Mucosa of descending colon (tissue), 3 donors: Measurements from ENCODE around the gene C4A. TPM values are rescaled to one million over a fixed set of nuclear protein-coding genes. Genes with fewer than 3 reads are reported as not detected.

ENCODE experiments used
- ATAC-seq: fragments of 200-7000 bp; cut with Tn5 transposase; one replicate; pipeline ENCODE4 v1.9.1; 2020; ENCODE audit warnings: mild to moderate bottlenecking, moderate library complexity
- DNase-seq, 3 donors: peaks; one replicate each; pipeline ENCODE4 v3.0.0-alpha.2; 2020
- H3K36me3 ChIP-seq: fragments of 200-600 bp; one replicate; pipeline ENCODE4 v1.8.0; 2021; ENCODE audit warnings: low read depth, mild to moderate bottlenecking
- H3K4me1 ChIP-seq: fragments of 200-600 bp; one replicate; pipeline ENCODE4 v1.8.0; 2021; ENCODE audit warnings: low read depth, mild to moderate bottlenecking
- H3K4me3 ChIP-seq: fragments of 200-600 bp; one replicate; pipeline ENCODE4 v1.8.0; 2021; ENCODE audit warnings: mild to moderate bottlenecking
- H3K9me3 ChIP-seq: fragments of 200-600 bp; one replicate; pipeline ENCODE4 v1.8.0; 2021; ENCODE audit warnings: mild to moderate bottlenecking
- intact Hi-C, 2 donors: fragments of 100-400 bp; cut with DNase I in 1 of 2; cut with micrococcal nuclease in 1 of 2; formaldehyde crosslinking; loops; one replicate each; pipeline versions ENCODE4 v1.11.0 to v1.11.1; 2022; cut with DNase I, micrococcal nuclease
- total RNA-seq, 3 donors: library from RNA; stranded (reverse); fragmentation: NEBNext Ultra II Directional in 2 of 3; extraction: Animal tissue kit (Norgen Biotek cat#: 25700) in 2 of 3; gene quantifications; one replicate each; pipeline versions ENCODE4 v1.2.1 to v1.2.4, GENCODE V29; 2021 to 2023
- TF ChIP-seq, protein P1 (sequence below): fragments of 200-600 bp; IDR thresholded peaks from one replicate; pipeline ENCODE4 v1.8.0; 2022; ENCODE audit warnings: antibody characterized with exemption, mild to moderate bottlenecking
- donor health status: DM: no; HTN: no; CAD: no; lungs with moderate emphysema.
- donor health status: DM: no; HTN: no; CAD: no.
- donor health status: DM: no; HTN: yes; CAD: no.

Gene C4A
- total RNA-seq, 3 donors from 2014 or later = 10.2 to 203 (median 56.0) TPM

- intact Hi-C loops = no loop called here
- ATAC-seq = no peak
- TF ChIP-seq, protein P1, sequence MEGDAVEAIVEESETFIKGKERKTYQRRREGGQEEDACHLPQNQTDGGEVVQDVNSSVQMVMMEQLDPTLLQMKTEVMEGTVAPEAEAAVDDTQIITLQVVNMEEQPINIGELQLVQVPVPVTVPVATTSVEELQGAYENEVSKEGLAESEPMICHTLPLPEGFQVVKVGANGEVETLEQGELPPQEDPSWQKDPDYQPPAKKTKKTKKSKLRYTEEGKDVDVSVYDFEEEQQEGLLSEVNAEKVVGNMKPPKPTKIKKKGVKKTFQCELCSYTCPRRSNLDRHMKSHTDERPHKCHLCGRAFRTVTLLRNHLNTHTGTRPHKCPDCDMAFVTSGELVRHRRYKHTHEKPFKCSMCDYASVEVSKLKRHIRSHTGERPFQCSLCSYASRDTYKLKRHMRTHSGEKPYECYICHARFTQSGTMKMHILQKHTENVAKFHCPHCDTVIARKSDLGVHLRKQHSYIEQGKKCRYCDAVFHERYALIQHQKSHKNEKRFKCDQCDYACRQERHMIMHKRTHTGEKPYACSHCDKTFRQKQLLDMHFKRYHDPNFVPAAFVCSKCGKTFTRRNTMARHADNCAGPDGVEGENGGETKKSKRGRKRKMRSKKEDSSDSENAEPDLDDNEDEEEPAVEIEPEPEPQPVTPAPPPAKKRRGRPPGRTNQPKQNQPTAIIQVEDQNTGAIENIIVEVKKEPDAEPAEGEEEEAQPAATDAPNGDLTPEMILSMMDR = no peak
- H3K36me3 ChIP-seq = no peaks in the 10 kb centered on the region
- DNase-seq = no peak
- no peak overlapping the region for H3K4me3 ChIP-seq
- H3K9me3 ChIP-seq = no peaks in the 10 kb centered on the region
- peaks cover 10% of the 10 kb centered on the region for H3K4me1 ChIP-seq
These were observed 34.0 kb upstream of the C4A start for GRCh38 chr6:31947864-31948263.

GRCh38 chr6:31948306-31948705 is 33.6 kb upstream of the C4A start:
- Histone ChIP-seq H3K4me1 (peaks cover 10% of the 10 kb centered on the region), H3K36me3 (no peaks in the 10 kb centered on the region), H3K4me3 (no peak overlapping the region), H3K9me3 (no peaks in the 10 kb centered on the region)
- intact Hi-C loops = no loop called here
- DNase-seq (no peak), ATAC-seq (no peak)
- TF ChIP-seq, protein P1 = no peak

DNA sequence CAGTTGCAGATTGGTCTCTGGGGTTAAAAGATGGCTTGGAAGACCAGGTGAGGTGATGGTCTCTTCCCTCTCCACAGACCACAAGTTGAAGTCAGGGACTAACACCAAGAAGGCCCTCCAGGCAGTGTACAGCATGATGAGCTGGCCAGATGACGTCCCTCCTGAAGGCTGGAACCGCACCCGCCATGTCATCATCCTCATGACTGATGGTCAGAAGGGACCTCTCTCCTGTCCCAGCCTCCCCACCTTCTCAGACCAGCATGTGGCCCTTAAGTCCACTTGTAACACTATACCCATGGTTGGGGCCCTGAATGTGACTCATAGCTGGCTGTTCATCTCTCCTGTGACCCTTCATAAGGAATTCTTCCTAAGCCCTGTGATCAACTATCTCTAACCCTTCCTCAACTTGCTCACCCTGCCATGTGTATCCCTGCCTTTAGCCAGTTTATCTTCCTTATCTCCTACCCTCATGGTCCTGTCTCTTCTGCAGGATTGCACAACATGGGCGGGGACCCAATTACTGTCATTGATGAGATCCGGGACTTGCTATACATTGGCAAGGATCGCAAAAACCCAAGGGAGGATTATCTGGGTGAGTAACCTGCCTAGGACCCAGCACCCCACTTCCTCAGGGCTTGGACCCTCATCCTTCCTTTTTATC is 33.0 kb upstream of the C4A start:
- Histone ChIP-seq H3K36me3 (no peaks in the 10 kb centered on the region), H3K9me3 (no peaks in the 10 kb centered on the region), H3K4me3 (no peak overlapping the region), H3K4me1 (peaks cover 10% of the 10 kb centered on the region)
- TF ChIP-seq, protein P1 = no peak
- DNase-seq = no peak
- ATAC-seq = no peak
- intact Hi-C loops = no loop called here

- TF ChIP-seq, protein P1 = no peak
- DNase-seq = no peak
- intact Hi-C loops = loop anchor here in 1 of 2 donors (10.0 kb wide), 1 partner anchor 45 kb away; the partner anchor contains the start of gene ZBTB12
- Histone ChIP-seq H3K4me3 (no peak overlapping the region), H3K9me3 (no peaks in the 10 kb centered on the region), H3K4me1 (peaks cover 10% of the 10 kb centered on the region), H3K36me3 (peaks cover 5% of the 10 kb centered on the region)
- no peak for ATAC-seq
These were observed 31.8 kb upstream of the C4A start for GRCh38 chr6:31949926-31950548.

DNA sequence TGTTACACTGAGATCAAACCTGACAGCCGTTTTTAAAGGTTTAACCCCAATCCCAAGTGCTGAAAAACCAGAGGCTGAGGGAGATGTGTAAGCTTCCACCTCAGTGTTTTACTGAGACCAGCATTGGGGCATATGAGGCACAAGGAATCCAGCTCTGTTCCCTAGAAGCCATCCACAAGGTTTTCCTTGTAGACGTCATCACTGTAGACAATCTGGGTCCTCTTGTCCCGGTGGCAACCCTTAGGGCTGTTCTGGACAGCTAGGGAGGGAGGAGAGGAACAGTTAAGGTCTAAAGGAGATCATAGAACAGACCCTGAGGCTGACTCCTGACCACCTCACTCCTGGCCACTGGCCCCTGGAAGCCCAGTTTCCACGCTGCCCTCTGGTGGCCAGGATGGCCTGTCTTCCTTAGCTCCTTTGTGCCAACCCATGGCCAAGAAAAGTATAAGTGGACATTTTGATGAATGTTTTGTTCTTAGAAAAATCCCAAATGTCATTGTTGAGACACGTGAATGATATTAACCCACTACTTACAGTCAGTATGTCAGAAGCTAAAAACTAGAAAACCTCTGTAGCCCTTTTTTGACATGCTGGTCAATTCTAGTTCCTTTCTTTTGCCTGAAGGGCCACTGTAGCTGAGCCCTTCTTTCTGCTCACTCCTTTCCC is 29.6 kb upstream of the C4A start:
- H3K9me3 ChIP-seq = no peaks in the 10 kb centered on the region
- peaks cover 5% of the 10 kb centered on the region for H3K36me3 ChIP-seq
- TF ChIP-seq, protein P1 = peak; percentile 44
- H3K4me3 ChIP-seq = no peak overlapping the region
- peak; percentile 82 for ATAC-seq
- DNase-seq = peak in 2 of 3 donors; percentile 71 to 79
- no peaks in the 10 kb centered on the region for H3K4me1 ChIP-seq
- intact Hi-C loops = loop anchor here in 1 of 2 donors (10.0 kb wide), 1 partner anchor 47 kb away; the partner anchor contains the start of gene ZBTB12
